Nucleus accumbens (tissue), 56 donors: Measurements from ENCODE around the gene SYT7.

Experiments used
- DNase-seq, 56 donors: peaks; one replicate each; lab custom pipeline; 2025; lab: John Stamatoyannopoulos, UW

Gene SYT7

DNA sequence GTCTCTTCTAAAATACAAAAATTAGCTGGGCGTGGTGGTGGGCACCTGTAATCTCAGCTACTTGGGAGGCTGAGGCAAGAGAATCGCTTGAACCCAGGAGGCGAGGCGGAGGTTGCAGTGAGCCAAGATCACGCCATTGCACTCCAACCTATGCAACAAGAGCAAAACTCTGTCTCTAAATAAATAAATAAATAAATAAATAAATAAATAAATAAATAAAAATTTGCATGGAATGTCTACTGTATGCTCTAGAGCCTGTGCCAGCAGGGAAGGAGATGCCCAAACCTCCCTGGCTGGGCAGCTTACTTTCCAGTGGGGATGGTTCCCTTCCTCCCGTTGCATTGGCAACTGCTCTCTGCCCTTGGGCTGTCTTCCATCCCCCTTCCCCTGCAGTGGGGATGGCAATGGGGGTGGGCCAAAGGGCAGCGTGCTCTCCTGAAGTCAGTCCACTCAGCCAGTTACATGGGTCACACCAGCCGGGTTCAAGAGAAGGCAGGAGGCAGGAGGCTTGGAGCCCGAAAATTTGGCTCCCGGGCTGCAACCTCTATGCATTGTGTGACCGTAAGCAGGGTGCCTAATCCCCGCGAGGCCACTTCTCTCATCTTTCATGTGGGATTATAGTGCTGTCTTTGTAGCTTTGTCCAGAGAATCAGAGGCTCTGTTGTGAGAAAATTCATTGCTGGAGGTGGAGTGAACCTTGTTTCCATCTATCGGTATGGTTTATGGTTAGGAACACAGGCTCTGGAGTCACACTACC lies 73.7 kb downstream of the SYT7 start:
- DNase-seq = no peak

DNA sequence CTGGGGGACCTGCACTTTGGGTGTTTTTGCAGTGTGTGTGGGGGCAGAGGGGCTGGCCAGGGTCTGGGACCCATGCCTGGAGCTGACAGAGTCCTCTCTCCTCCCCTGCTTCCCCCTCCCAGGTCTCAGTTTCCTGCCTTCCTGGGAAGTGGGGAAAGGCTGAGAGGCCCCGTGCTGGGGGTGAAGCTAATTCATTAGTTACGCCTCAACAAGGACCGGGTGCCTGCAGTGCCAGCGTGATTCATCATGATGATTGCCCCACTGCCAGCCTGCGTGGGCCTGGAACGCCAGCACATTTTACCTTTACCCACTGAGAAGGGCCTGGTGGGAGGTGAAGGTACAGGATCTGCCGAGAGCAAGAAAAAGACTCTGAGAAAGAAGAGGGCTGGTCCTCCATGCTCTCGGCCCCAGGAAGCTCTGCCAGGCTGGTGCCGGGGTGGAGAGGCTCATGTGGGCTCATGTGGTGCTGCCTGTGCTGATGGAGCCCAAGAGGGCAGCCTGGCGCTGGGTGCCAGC lies 75.2 kb downstream of the SYT7 start:
- DNase-seq = peak in 37 of 56 donors; percentile 9 to 87 (median 55)

DNA sequence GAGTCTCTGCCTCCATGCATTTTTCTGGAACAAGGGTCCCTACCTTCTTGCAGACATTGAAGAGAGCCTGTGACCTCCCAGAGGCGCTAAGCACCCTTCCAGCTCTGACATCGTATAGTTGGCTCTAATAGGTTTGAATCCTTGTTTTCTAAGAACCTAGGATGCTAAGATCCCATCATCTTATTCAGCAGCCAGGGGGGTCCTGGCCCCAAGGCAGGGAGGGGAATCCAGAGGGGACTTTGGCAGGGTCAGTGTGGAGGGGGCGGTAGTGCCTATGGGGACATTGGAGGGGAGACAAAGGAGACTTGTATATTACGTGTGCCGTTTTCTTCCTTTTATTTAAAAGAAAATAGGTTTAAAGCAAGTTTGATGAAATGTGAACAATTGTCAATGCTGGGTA lies 75.8 kb downstream of the SYT7 start:
- DNase-seq = no peak

DNA sequence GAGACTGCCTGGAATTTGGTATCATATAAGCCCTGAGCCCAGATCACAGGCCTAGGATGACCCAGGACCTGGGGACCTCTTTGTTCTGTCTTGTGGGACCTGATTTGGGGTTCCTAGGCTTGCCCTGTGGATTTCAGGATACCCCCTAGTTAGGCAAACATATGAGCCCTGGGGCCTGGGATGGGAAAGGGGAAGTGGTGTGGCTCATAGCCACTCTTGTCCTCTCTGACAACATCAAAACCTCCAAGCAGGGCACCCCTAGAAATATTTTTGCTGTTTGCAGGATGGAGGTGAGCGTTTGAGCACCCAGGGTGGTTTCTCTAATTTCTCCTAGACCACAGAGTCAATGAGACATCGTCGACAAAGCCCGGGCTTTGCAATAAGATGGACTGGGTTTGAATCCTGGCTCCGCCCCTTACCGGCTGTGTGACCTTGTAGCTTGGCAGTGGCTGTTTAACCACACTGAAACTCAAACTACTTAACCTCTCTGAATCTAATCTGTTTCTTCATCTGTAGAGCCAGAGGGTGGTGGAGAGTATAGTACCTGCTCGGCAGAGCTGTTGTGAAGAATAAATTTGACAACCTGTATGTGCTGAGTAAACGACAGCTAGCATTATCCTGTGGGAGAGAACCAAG lies 77.6 kb downstream of the SYT7 start:
- DNase-seq = no peak

DNA sequence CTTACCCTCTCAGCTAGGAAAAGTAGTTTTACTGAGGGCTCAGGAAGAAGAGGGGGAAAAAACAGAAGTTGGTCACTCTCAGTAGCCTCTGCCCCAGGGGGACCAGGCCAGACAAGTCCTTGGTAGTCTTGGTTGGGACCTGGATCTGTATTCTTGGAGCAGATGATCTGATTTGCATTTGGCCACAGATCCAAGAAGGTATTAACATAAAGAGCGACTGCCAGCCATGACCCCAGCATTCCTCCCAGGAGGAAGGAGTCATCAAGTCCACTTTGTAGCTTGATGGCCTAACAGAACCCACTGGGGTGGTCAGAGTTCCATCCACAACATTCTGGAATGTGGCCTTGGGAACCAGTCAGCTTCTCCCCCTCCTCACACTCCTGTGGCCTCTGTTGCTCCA lies 78.4 kb downstream of the SYT7 start:
- no peak for DNase-seq

DNA sequence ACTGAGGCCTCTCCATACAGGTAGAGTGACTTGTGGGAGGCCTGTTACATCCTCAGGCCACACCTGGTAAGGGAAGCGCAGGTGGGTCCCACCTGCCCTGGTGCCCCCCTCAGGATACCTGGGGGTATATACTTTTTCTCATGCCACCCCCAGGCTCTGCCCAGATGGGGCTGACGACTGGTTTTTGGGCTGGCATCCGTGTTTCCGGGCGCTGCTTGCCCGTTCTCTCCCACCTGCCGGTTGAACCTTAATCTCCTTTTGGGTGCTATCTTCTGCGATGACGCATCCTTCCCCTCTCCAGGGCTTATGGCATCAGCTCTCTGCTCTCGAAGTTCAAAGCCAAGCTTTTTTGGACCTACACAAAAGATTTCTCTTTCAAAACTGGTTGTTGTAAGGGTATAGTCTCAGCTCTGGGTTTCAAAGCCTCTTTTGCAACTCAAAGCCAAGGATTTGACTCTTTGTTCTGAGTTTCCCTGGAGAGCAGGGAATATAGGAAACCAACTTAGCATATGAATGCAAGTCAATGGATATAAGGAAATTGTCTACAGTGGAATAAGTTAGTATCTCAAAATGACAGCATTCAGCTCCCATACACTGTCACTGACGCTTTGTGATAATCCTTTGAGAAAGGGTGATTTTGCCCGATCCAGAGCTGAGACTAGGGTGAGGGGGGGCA lies 80.9 kb downstream of the SYT7 start:
- no peak for DNase-seq

DNA sequence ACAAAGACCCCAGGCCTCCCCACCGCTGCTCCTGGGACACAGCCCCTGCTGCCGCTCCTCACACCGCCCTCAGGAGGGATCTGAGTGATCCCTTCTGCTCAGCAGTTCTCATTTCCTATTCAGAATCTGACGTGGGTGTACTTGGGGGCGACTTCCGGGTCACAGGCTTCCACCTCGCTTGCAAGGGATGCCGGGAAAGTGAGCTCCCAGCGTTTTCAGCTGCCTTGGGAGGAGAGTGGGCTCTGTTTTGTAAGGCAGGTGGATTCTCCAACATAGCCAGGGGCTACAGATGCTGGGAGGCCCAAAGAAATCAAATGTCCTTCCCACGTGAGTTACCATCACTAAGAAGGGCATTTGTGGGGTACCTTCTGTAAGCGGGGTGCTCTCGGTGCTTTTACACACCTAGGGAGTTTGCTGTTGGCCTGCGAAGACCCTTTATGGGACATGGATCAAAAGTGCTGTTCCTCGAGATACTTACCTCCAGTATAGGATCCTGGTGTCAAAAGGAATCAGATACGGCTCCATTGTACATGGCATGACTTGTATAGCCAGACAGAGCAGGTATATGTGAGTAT lies 82.0 kb downstream of the SYT7 start:
- DNase-seq = peak in 16 of 56 donors; percentile 16 to 64 (median 42)

DNA sequence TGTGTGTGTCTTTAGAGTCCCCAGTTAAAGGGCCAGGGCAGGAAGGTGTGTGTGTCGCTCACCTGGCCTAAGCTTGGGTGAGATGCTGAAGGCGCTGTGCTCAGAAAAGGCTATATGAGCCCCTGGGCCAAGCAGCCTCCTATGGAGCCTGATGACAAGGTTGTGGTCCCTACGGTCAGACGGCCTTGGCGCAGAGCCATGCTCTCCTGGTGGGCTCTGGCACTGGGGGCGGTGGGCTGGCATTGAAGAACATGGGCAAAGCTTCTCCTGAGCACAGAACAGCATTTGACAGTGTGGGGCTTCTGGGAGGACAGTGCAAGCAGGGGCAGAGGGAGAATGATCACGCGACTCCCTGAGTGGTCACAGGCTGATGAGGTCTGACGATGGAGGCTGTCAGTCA lies 83.0 kb downstream of the SYT7 start:
- no peak for DNase-seq

DNA sequence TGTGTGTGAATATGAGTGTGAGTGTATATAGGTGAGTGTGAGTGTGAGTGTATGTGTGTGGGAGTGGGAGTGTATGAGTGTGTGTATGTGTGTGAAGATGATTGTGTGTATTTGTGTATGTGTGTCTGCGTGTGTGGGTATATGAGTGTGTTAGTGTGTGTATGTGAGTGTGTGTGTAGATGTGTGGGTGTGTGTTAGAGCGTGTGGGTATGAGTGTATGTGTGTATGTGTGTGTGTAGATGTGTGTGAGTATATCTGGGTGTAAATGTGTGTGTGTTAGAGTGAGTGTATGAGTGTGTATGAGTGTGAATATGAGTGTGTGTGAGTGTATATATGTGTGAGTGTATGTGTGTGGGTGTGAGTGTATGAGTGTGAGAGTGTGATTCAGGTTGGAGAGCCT lies 83.4 kb downstream of the SYT7 start:
- no peak for DNase-seq

DNA sequence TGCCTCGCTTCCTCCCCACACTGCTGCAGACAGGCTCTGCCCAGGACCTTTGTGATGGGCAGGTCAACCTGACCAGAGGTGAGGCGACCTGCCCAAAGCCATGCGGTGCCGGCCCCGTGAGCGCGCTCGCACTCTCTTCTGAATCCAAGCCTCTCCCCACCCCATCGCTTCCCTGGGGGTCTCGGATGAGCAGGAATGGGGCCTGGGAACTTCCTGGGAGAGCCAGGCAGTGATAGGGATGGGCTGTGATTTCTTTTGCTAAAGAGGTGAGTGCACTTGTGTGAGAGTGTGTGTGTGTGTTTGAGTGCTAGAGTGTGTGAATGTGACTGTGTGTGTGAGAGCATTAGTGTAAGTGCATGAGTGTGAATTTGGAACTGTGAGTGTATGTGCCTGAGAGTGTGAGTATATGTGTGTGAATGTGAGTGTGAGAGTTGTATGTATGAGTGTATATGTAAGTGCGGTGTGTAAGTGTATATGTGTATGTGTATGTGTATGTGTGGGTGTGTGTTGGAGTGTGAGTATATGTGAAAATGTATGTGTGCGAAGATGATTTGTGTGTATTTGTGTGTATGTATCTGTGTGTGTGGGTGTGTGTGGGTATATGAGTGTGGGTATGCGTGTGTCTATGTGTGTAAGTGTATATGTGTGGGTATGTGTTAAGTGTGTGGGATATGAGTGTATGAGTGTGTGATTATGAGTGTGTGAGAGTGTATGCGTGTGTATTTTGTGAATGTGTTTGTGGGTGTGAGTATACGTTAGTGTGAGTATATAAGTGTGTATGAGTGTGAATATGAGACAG lies 84.1 kb downstream of the SYT7 start:
- DNase-seq = no peak

DNA sequence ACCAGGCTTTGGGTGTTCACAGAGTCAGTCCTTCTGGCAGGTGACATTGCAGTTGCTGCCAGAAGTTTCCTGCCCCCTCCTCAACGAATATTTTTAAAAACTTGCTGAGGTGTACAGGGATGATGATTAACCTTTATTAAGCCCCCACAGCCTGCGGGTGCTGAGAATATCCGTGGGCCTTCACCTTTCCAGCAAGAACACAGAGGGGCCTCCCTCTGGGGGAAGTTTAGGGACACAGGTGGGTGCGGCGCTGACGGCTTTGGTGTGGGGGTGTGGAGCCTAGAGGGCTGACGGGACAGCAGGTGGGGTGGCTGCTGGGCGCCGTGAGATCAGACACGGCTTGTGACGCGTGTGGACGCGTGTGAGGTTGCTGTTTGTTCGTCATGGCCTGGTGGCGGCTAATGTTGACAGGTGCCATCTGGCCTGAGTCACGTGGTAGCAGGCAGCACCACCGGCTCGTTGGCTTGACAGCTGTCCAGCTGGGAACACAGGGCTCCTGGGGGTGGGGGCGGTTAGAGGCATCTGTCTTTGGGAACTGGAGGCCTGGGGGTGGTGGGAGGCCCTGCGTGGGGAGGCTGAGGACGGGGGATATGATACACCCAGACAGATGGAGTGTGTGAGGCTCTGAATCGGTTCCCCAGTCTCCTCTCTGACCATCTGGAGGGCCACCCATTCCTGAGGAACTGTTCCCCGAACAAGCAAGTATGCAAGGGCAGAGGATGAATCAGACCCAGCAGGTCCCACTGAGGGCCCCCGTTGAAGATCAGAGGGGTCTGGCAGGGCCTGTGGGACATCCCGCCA lies 84.9 kb downstream of the SYT7 start:
- DNase-seq = peak in 14 of 56 donors; percentile 18 to 73 (median 45)

DNA sequence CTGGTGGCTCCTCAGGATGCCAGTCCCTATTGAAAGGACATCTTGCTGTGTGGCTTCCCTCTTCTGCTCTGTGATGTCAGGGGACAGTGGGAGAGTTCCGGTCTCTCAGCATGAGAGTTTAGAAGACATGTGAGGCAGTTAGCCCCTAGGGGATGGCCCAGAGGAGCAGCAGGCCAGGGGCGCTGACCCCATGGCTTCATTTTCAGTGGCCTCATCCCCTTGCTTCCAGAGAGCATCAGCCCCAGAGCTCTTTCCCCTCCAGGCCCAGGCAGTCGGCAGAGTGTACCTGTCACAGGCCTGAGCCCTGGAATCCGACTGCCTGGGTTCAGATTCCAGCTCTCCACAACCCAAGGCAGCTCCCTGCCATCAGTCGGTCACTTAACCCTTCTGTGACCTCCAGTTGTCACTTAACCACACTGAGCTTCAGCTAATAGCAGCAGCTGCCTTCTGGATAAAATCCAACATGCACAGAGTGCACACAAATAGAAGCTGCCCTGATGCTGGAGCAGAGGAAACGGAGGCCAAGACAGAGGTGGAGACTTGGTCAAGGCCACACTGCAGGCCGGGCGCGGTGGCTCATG lies 86.4 kb downstream of the SYT7 start:
- no peak for DNase-seq

DNA sequence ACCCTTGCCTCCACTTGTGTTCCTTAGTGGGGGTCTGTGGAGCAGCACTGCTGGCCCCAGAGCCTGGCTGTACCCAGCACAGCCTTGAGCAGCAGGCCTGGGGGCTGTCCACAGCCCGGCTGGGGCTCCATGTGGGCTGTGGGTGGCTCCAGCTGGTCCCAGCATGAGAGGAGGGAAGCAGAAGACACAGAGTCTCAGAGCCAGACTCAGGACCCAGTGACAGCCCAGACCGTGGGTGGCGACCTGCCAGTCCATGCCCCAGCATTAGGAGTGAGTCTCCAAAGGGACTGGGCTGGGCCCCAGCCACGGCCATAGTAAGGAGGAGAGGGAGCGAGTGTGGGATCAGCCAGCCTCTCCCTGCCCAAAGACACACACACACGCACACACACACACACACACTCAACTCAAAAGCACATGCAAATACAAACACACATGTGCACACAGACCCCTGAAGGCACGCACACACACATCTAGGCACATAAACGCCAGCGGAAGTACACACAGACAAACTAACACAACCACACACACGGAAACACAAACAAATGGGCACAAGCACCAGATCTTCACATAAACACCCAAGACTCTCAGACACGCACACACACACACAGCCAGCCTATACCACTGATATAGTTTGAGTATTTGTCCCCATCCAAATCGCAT lies 89.0 kb downstream of the SYT7 start:
- DNase-seq = peak in 1 of 56 donors; percentile 35

DNA sequence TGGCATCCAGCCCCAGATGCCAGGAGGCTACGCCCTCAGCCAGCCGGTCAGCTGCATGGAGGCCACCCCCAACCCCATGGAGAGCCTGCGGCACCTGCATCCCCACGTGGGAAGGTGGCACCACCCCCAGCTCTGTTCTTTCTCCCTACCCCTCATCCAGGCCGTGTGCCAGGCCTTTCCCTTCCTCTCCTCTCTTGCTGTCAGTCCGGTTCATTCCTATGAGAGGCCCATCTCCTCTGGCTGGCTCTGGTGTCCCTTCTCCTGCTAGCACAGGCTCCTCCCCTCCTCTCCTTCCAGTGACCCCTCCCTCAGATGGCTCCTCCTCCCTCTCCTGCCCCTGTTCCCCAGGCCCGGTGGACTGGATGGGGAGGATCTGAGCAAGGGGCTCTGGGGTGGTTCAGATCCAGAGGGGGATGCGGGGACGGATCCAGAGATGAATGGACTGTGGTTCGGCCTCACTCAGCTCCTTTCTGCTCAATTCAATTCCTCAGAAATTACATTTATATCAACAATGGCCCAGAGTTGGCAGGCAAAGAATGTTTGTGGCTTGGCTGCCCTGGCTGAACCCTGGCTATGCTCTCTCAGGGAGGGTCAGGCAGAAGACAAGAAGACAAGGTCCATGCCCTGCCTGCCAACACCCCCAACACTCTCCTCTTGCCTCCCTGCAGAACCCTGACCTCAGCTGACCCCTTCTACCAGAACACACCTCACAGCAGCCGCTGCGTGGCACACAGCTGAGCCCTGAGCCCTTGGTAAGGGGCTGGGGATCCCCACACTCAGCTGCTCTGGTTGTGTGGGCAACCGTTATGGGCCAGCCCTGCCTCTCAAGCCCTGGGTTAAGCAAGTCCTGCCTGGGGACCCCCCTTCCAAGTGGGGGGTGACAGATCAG lies 90.8 kb downstream of the SYT7 start:
- no peak for DNase-seq

DNA sequence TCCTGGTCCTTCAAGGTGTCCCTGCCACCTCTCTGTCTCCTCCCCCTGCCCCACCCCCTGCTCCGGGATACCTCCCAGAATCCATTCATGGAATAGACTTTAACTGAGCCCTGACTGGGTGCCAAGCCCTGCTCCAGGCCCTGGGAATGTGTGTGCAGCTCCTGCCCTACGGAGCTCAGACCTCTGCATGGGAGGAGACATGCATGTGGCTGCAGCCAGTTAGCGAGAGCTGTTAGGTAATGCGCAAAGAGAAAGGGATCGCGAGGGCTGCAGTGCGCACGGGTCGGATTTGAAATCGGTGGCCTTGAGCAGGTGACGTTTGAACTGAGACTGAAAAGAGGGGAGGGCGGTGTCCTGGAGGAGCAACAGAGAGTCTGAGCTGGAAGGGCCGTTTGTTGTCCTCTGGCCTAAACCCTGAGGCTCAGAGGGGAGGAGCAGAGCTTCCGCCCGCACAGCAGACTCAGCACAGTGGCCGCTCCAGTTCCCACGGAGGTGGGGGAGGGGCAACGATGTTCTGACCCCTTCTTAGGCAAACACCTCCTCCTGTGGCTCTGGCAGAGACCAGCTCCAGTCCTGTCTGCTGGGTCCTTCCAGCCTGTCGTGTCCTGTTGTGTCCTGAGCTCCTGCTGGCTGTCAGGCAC lies 92.1 kb downstream of the SYT7 start:
- DNase-seq = no peak

DNA sequence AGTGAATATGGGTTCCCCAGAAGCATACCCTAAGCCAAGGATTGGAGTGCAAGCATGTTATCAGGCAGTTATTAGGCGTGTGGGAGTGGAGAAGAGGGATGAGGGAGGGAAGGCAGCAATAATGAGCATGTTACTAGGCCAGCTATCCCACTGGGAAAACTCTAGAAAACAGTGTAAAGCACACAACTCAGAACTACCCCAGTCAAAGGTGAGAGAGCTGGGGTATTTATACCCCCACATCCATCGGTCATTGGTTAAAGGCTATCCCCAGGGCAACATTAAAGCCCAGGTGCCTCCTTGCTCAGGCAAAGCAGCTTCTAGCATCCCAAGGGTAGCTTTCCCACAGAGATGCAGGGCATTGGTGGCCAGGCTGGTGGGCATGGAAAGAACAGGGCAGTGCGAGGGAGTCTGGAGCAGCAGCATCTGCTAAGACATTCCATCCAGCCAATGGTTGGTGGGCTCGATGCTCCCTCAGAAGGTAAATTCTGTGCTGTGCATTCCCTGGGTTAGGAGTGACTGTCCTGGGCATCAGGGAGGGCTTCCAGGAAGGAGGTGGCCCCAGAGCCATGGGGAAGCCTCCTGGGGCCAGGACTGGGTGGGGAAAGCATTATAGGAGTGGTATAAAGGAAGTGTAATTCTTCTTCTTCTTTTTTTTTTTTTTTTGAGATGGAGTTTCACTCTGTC lies 93.4 kb downstream of the SYT7 start:
- no peak for DNase-seq
